Heart left ventricle (tissue), 16 donors: ENCODE results near the gene CREBL2. TPM values are rescaled to one million over a fixed set of nuclear protein-coding genes. Genes with fewer than 3 reads are reported as not detected.
"Not testable (repeated sequence)": the region's sequence is repeated elsewhere in the genome, so short reads cannot be mapped to it uniquely, and the experiment has no call there.

Experiments used
- ATAC-seq, 4 donors: fragments of 200-7000 bp; cut with Tn5 transposase; one replicate each; pipeline ENCODE4 v1.9.1; 2020 to 2022; ENCODE audit warnings: moderate library complexity in 4 of 4, mild to moderate bottlenecking in 3 of 4, moderate number of reproducible peaks in 1 of 4
- DNase-seq, 5 donors: peaks; one replicate each; pipeline ENCODE4 v3.0.0-alpha.2; 2020
- H3K27ac ChIP-seq, 12 donors: fragments of 200-600 bp; sonication (generic) in 4 of 12; one replicate each; pipeline versions ENCODE4 v1.5.0 to v1.8.0; 2016 to 2022; ENCODE audit warnings: mild to moderate bottlenecking in 2 of 12
- H3K27me3 ChIP-seq, 9 donors: fragments of 200-600 bp; sonication (generic) in 2 of 9; one replicate each; pipeline versions ENCODE4 v1.5.1 to v1.8.0; 2016 to 2022; ENCODE audit warnings: mild to moderate bottlenecking in 3 of 9
- H3K36me3 ChIP-seq, 9 donors: fragments of 200-600 bp; sonication (generic) in 2 of 9; one replicate each; pipeline versions ENCODE4 v1.5.0 to v1.8.0; 2018 to 2022; ENCODE audit warnings: mild to moderate bottlenecking in 2 of 9
- H3K4me1 ChIP-seq, 12 donors: fragments of 200-600 bp; sonication (generic) in 4 of 12; one replicate each; pipeline versions ENCODE4 v1.5.0 to v1.8.0; 2016 to 2022; ENCODE audit warnings: mild to moderate bottlenecking in 3 of 12
- H3K4me3 ChIP-seq, 12 donors: fragments of 200-600 bp; sonication (generic) in 4 of 12; one replicate each; pipeline versions ENCODE4 v1.5.0 to v1.8.0; 2017 to 2022; ENCODE audit warnings: mild to moderate bottlenecking in 9 of 12, moderate library complexity in 4 of 12
- H3K9me3 ChIP-seq, 12 donors: fragments of 200-600 bp; sonication (generic) in 4 of 12; one replicate each; pipeline versions ENCODE4 v1.5.0 to v1.8.0; 2016 to 2022; ENCODE audit warnings: mild to moderate bottlenecking in 1 of 12
- POLR2A ChIP-seq, 2 donors: fragments of 450-650 bp; IDR thresholded peaks; one replicate each; pipeline ENCODE4 v1.6.1; 2017; ENCODE audit warnings: antibody characterized with exemption in 2 of 2, mild to moderate bottlenecking in 2 of 2, moderate library complexity in 2 of 2
- WGBS, 4 donors: extraction: QIAGEN DNeasy Blood & Tissue Kit in 2 of 4; methylation state at CpG; one replicate each; pipeline versions ENCODE4 v1.1.5 to v1.1.7; 2013 to 2018; 5-methylcytosine and 5-hydroxymethylcytosine counted together
- intact Hi-C, 10 donors: fragments of 100-400 bp; cut with DNase I; formaldehyde crosslinking; loops; one replicate each; pipeline versions ENCODE4 v1.11.1 to v1.14.2; 2022
- polyA plus RNA-seq, 2 donors: library from polyadenylated mRNA; stranded (reverse); fragments of 200-250 nt; gene quantifications; one replicate each; pipeline ENCODE4 v1.2.3, GENCODE V29; 2013
- total RNA-seq, 9 donors: library from RNA; depleted of rRNA in 2 of 9; stranded (reverse); fragments of >200 nt in 2 of 9; fragmentation: NEBNext Ultra II Directional in 3 of 9; extraction: Animal tissue kit (Norgen Biotek cat#: 25700) in 3 of 9; gene quantifications; one replicate each; pipeline versions ENCODE4 v1.1.0 to v1.2.4, GENCODE V29; 2016 to 2023
- TF ChIP-seq, protein P1 (sequence below), 12 donors: fragments of 200-600 bp; sonication (generic) in 4 of 12; IDR thresholded peaks; one replicate each; pipeline versions ENCODE4 v1.5.0 to v1.8.0; 2018 to 2022; ENCODE audit warnings: antibody characterized with exemption in 12 of 12, mild to moderate bottlenecking in 5 of 12
- donor health status: ischemic (EF 13 %, LVEDD 7.1; RV severe dilation, severe dysfunction).
- donor health status: healthy with polysubstance abuse.
- donor health status: DM: no; HTN: yes; CAD: no.
- donor health status: DM: no; HTN: no; CAD: no.
- donor health status: ischemic (EF 25% LVEDD 6.9; RV normal size, moderate dysfunction).
- donor health status: ischemic (EF 25% LVEDD 5.7; RV mildly dilated, moderate dysfunction).
- donor health status: healthy.
- donor health status: DM: yes; HTN: yes; CAD: no.
- donor health status: ischemic (EF 35%, LVEDD 5.7; RV mildly dilated, moderate dysfunction).
- donor health status: nonischemic (EF 11% LVEDD 7.7; RV severe dilation, severe dysfunction).
- donor health status: DM: yes; HTN: yes; CAD: no.
- donor health status: PGD.
- donor health status: ischemic (EF 29% LVEDD 5.4; RV normal size, mild dysfunction).
- donor health status: nonischemic (EF 23%, LVEDD 6.1; RV moderate dilation, normal function).

CREBL2 gene
- total and polyA plus RNA-seq, 11 donors: 8.8 to 30.0 (median 17.8) TPM

DNA sequence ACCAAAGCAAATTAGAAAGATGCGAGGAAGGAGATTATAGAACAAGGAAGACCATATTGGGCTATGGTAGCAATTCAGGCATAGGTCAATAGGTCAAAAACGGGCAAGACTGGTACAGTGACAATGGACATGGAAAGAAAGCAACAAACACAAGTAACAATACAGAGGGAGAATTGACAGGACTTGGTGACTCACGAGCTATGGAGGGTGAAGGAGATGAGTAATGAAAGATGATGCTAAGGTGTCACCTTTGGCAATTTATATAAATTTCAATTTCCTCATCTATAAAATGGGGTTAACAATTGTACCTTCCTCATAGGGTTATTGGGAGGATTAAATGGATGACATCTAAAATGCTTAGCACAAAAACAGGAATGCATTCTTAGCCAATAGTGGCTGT is 33.9 kb upstream of the CREBL2 start:
- no peak for TF ChIP-seq POLR2A (IDR thresholded peaks at IDR 0.05)
- TF ChIP-seq, protein P1, sequence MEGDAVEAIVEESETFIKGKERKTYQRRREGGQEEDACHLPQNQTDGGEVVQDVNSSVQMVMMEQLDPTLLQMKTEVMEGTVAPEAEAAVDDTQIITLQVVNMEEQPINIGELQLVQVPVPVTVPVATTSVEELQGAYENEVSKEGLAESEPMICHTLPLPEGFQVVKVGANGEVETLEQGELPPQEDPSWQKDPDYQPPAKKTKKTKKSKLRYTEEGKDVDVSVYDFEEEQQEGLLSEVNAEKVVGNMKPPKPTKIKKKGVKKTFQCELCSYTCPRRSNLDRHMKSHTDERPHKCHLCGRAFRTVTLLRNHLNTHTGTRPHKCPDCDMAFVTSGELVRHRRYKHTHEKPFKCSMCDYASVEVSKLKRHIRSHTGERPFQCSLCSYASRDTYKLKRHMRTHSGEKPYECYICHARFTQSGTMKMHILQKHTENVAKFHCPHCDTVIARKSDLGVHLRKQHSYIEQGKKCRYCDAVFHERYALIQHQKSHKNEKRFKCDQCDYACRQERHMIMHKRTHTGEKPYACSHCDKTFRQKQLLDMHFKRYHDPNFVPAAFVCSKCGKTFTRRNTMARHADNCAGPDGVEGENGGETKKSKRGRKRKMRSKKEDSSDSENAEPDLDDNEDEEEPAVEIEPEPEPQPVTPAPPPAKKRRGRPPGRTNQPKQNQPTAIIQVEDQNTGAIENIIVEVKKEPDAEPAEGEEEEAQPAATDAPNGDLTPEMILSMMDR (IDR thresholded peaks at IDR 0.05): no peak
- Histone ChIP-seq H3K27ac (no peak overlapping the region), H3K9me3 (no peaks in the 10 kb centered on the region), H3K4me1 (no peaks in the 10 kb centered on the region), H3K27me3 (no peaks in the 10 kb centered on the region), H3K4me3 (no peak overlapping the region), H3K36me3 (no peaks in the 10 kb centered on the region)
- 81 to 88% (median 85%) methylated on average over 3 of the region's 3 CpGs for WGBS, 4 donors
- no peak for DNase-seq
- no peak for ATAC-seq
- intact Hi-C loops: no loop called here

DNA sequence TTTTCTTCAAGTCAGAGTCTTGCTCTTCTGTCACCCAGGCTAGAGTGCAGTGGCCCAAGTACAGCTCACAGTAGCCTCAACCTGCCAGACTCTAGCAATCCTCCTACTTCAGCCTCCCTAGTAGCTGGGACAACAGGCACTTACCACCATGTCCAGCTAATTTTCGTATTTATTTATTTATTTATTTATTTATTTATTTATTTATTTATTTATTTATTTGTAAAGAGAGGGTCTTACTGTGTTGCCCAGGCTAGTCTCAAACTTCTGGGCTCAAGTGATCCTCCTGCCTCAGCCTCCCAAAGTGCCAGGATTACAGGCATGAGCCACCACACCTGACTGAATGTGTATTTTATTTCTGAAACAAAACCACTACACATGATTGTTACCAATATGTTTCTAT is 31.0 kb upstream of the CREBL2 start:
- H3K4me3 ChIP-seq, H3K9me3 ChIP-seq, ATAC-seq, H3K27me3 ChIP-seq, H3K36me3 ChIP-seq, H3K4me1 ChIP-seq, intact Hi-C loops, DNase-seq, H3K27ac ChIP-seq: not testable (repeated sequence)
- 76 to 94% (median 85%) methylated on average over 1 of the region's 1 CpG for WGBS, 4 donors

DNA sequence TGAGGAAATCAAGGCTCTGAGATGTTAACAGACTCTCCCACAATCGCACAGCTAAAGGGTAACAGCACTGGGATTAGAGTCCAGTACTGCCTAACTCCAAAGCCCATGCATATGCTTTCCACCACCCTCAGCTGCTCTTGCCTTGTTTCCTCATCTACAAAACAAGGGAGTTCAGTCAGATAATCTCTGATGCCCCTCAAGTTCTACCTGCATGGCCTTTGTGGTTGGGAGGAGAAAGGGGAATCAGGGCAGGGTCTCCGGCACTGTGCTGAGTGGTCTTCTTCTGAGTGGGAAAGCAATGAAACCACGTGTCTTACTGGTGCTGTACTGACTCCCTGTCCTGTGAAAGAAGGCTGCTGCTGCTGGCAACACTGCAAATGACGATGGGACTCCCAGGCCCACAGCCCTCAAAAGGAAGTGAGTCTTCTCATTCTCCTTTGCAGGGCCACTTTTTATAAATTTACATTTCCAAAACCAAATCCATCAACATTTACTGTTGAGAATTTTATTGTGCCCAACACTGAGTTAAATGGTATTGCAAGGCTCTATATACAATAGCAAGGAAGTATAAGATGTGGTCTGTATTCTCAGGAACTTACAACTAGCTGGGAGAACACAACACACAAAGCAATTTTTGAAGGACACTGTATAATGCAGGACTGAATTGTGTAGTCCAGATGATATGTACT is 29.3 kb upstream of the CREBL2 start:
- intact Hi-C loops: no loop called here
- Histone ChIP-seq H3K27ac (no peak overlapping the region), H3K9me3 (no peaks in the 10 kb centered on the region), H3K36me3 (no peaks in the 10 kb centered on the region), H3K4me3 (no peak overlapping the region), H3K4me1 (peaks cover 0 to 8% (median 0%) of the 10 kb centered on the region in 12 donors), H3K27me3 (no peaks in the 10 kb centered on the region)
- DNase-seq (no peak), ATAC-seq (no peak)
- TF ChIP-seq, protein P1 (IDR thresholded peaks at IDR 0.05): no peak
- no peak for TF ChIP-seq POLR2A (IDR thresholded peaks at IDR 0.05)
- WGBS, 4 donors: 74 to 89% (median 83%) methylated on average over 4 of the region's 4 CpGs

DNA sequence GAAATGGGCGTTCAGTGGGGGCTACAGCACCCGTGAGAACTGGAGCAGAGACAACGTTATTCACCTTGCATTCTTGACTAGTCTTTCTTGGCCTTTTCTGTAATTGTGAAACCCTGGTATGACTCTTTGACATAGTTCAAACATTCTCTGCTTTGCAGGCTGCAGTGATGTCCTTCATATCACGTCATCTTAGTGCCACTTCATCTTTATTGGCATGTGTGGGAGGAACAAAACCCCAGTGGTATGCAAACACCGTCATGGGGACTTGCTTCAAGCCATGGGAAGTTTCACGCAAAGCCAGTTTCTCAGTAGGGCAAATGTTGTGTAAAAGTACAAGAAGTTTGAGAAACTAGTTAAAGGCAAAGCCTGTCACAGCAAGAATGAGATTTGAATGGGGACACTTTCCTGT is 28.8 kb upstream of the CREBL2 start:
- TF ChIP-seq, protein P1 (IDR thresholded peaks at IDR 0.05): no peak
- H3K9me3 ChIP-seq: no peaks in the 10 kb centered on the region
- H3K4me3 ChIP-seq: no peak overlapping the region
- ATAC-seq: no peak
- intact Hi-C loops: no loop called here
- DNase-seq: no peak
- no peak overlapping the region for H3K27ac ChIP-seq
- H3K4me1 ChIP-seq: peaks cover 0 to 8% (median 0%) of the 10 kb centered on the region in 12 donors
- H3K36me3 ChIP-seq: no peaks in the 10 kb centered on the region
- 74 to 85% (median 84%) methylated on average over 6 of the region's 6 CpGs for WGBS, 4 donors
- no peaks in the 10 kb centered on the region for H3K27me3 ChIP-seq
